Liver (tissue), 9 donors: Measurements from ENCODE around the gene ATL2. TPM values are rescaled to one million over a fixed set of nuclear protein-coding genes. Genes with fewer than 3 reads are reported as not detected.

Source experiments
- DNase-seq: peaks from one replicate; pipeline ENCODE4 v3.0.0-alpha.2; 2017; ENCODE audit warnings: low spot score
- H3K27ac ChIP-seq, 2 donors: one replicate each; pipeline ENCODE4 v1.7.0; 2013; ENCODE audit warnings: inconsistent platforms in 2 of 2, low read length in 2 of 2, control low read depth in 1 of 2, low read depth in 1 of 2, mild to moderate bottlenecking in 1 of 2
- H3K27me3 ChIP-seq, 4 donors: one replicate each; pipeline versions ENCODE4 v1.6.1 to v1.7.0; 2013; ENCODE audit warnings: low read length in 3 of 4, inconsistent platforms in 1 of 4, mild to moderate bottlenecking in 1 of 4, moderate library complexity in 1 of 4; ENCODE audit not compliant: control insufficient read depth in 4 of 4, insufficient read depth in 4 of 4
- H3K36me3 ChIP-seq, 4 donors: one replicate each; pipeline versions ENCODE4 v1.6.1 to v1.7.0; 2013; ENCODE audit warnings: low read length in 3 of 4, mild to moderate bottlenecking in 3 of 4, low read depth in 1 of 4, moderate library complexity in 1 of 4; ENCODE audit not compliant: control insufficient read depth in 4 of 4, insufficient read depth in 3 of 4
- H3K4me1 ChIP-seq, 4 donors: one replicate each; pipeline versions ENCODE4 v1.6.1 to v1.7.0; 2013; ENCODE audit warnings: low read length in 3 of 4, mild to moderate bottlenecking in 3 of 4, moderate library complexity in 1 of 4; ENCODE audit not compliant: control insufficient read depth in 4 of 4, insufficient read depth in 4 of 4
- H3K4me3 ChIP-seq, 3 donors: one replicate each; pipeline versions ENCODE4 v1.6.1 to v1.7.0; 2013; ENCODE audit warnings: low read length in 3 of 3, control low read depth in 1 of 3, low read depth in 1 of 3, mild to moderate bottlenecking in 1 of 3
- H3K9ac ChIP-seq, 2 donors: one replicate each; pipeline ENCODE4 v1.7.0; 2013; ENCODE audit warnings: low read length in 2 of 2, mild to moderate bottlenecking in 2 of 2, moderate library complexity in 2 of 2, control low read depth in 1 of 2, low read depth in 1 of 2
- H3K9me3 ChIP-seq, 4 donors: one replicate each; pipeline versions ENCODE4 v1.6.1 to v1.7.0; 2013; ENCODE audit warnings: low read length in 3 of 4; ENCODE audit not compliant: control insufficient read depth in 4 of 4
- CTCF ChIP-seq: fragments of 150-350 bp; IDR thresholded peaks from 2 replicates; pipeline ENCODE4 v1.5.1; 2017; ENCODE audit warnings: improper control_type of control experiment, low read depth, low read length; ENCODE audit not compliant: missing input control
- EGR1 ChIP-seq, 2 donors: IDR thresholded peaks; 2 replicates each; pipeline ENCODE4 v1.6.1; 2016 to 2018; ENCODE audit warnings: antibody characterized with exemption in 2 of 2, low read depth in 2 of 2
- FOXA1 ChIP-seq: IDR thresholded peaks from 2 replicates; pipeline ENCODE4 v1.6.1; 2016; ENCODE audit warnings: antibody characterized with exemption
- GABPA ChIP-seq, 2 donors: IDR thresholded peaks in 1 of 2; conservative IDR thresholded peaks in 1 of 2; 2 replicates each; pipeline ENCODE4 v1.6.1; 2016; ENCODE audit warnings: antibody characterized with exemption in 2 of 2, mild to moderate bottlenecking in 1 of 2, moderate library complexity in 1 of 2
- RAD21 ChIP-seq, 2 donors: IDR thresholded peaks; 2 replicates each; pipeline ENCODE4 v1.6.1; 2016; ENCODE audit warnings: antibody characterized with exemption in 2 of 2, mild to moderate bottlenecking in 2 of 2
- REST ChIP-seq: IDR thresholded peaks from 2 replicates; pipeline ENCODE4 v1.6.1; 2016; ENCODE audit warnings: antibody characterized with exemption, mild to moderate bottlenecking
- TAF1 ChIP-seq: conservative IDR thresholded peaks from 2 replicates; pipeline ENCODE4 v1.6.1; 2016; ENCODE audit warnings: antibody characterized with exemption, mild to moderate bottlenecking
- ZBTB33 ChIP-seq: IDR thresholded peaks from 2 replicates; pipeline ENCODE4 v1.6.1; 2016; ENCODE audit warnings: antibody characterized with exemption
- WGBS: extraction: QIAGEN DNeasy Blood & Tissue Kit; methylation state at CpG from one replicate; pipeline ENCODE4 v1.1.7; 2013; 5-methylcytosine and 5-hydroxymethylcytosine counted together
- polyA plus RNA-seq, 2 donors: library from polyadenylated mRNA; stranded (reverse) in 1 of 2; unstranded in 1 of 2; fragments of 200-250 nt in 1 of 2; fragments of >200 nt in 1 of 2; fragmentation: Nextera tagmentation in 1 of 2; extraction: Ambion mirVana in 1 of 2; gene quantifications; one replicate each; pipeline versions ENCODE4 v1.2.1 to v1.2.3, GENCODE V29; 2013 to 2015
- total RNA-seq, 2 donors: library from RNA; depleted of rRNA; stranded (reverse); fragments of >200 nt; gene quantifications; one replicate each; pipeline ENCODE4 v1.2.3, GENCODE V29; 2014
- donor health status: healthy.
- donor health status: healthy.
- donor health status: healthy.
- donor health status: healthy.
- donor health status: healthy.

Gene ATL2
- total and polyA plus RNA-seq, 4 donors: 21.0 to 163 (median 45.8) TPM

- Histone ChIP-seq H3K27ac (no peak overlapping the region), H3K9ac (no peak overlapping the region), H3K4me3 (no peak overlapping the region), H3K4me1 (no peaks in the 10 kb centered on the region), H3K9me3 (no peaks in the 10 kb centered on the region), H3K36me3 (no peaks in the 10 kb centered on the region), H3K27me3 (no peaks in the 10 kb centered on the region)
- DNase-seq: no peak
- TF ChIP-seq EGR1 (IDR thresholded peaks at IDR 0.05; ENCODE audit: low read depth in 2 of 2) (no peak), CTCF (peak; percentile 79), RAD21 (IDR thresholded peaks at IDR 0.05) (peak; percentile 97 to 98), ZBTB33 (no peak)
- WGBS: 45% methylated on average over 7 of the region's 7 CpGs
These were observed 102.5 kb downstream of the ATL2 start for GRCh38 chr2:38274286-38275276.

- Histone ChIP-seq H3K9ac (no peak overlapping the region), H3K4me1 (no peaks in the 10 kb centered on the region), H3K9me3 (no peaks in the 10 kb centered on the region), H3K27me3 (no peaks in the 10 kb centered on the region), H3K4me3 (no peak overlapping the region), H3K36me3 (no peaks in the 10 kb centered on the region), H3K27ac (no peak overlapping the region)
- no peak for DNase-seq
- TF ChIP-seq GABPA (IDR thresholded peaks at IDR 0.05 in 1 of 2, conservative IDR thresholded peaks at IDR 0.05 in 1 of 2) (no peak), TAF1 (no peak)
- WGBS: 90% methylated on average over 3 of the region's 3 CpGs
These were observed 105.4 kb downstream of the ATL2 start for GRCh38 chr2:38271697-38272096.

- Histone ChIP-seq H3K9me3 (no peaks in the 10 kb centered on the region), H3K36me3 (no peaks in the 10 kb centered on the region), H3K4me3 (no peak overlapping the region), H3K4me1 (no peaks in the 10 kb centered on the region), H3K27me3 (no peaks in the 10 kb centered on the region), H3K27ac (no peak overlapping the region), H3K9ac (no peak overlapping the region)
- 100% methylated on average over 1 of the region's 1 CpG for WGBS
- no peak for TF ChIP-seq GABPA (IDR thresholded peaks at IDR 0.05 in 1 of 2, conservative IDR thresholded peaks at IDR 0.05 in 1 of 2)
- TF ChIP-seq CTCF: no peak
- TF ChIP-seq EGR1 (IDR thresholded peaks at IDR 0.05; ENCODE audit: low read depth in 2 of 2): no peak
- no peak for TF ChIP-seq FOXA1
- no peak for TF ChIP-seq REST
- no peak for TF ChIP-seq RAD21 (IDR thresholded peaks at IDR 0.05)
- no peak for DNase-seq
These were observed 107.7 kb downstream of the ATL2 start for GRCh38 chr2:38269421-38269820.
